Cardiac septum (tissue), 1 donor: ENCODE data around the gene CCDC47. TPM values are rescaled to one million over a fixed set of nuclear protein-coding genes. Genes with fewer than 3 reads are reported as not detected.
A peak's percentile ranks its signal among the peaks of the same experiment; 100 is the strongest.

Experiments used
- DNase-seq: peaks from one replicate; pipeline ENCODE4 v3.0.0-alpha.2; 2020; ENCODE audit warnings: low spot score
- intact Hi-C: fragments of 100-400 bp; cut with DNase I; formaldehyde crosslinking; loops from one replicate; pipeline ENCODE4 v1.14.0; 2022
- total RNA-seq: library from RNA; stranded (reverse); fragmentation: NEBNext Ultra II Directional; extraction: Animal tissue kit (Norgen Biotek cat#: 25700); gene quantifications from one replicate; pipeline ENCODE4 v1.2.1, GENCODE V29; 2021
- donor health status: DM: no; HTN: no; CAD: no.

CCDC47 gene
- total RNA-seq, 1 donor from 2014 or later: 78.7 TPM

GRCh38 chr17:63786117-63786516 lies 12.7 kb upstream of the CCDC47 start:
- DNase-seq: no peak
- intact Hi-C loops: no loop called here

GRCh38 chr17:63785556-63785955 lies 12.2 kb upstream of the CCDC47 start:
- intact Hi-C loops: no loop called here
- DNase-seq: no peak

DNA sequence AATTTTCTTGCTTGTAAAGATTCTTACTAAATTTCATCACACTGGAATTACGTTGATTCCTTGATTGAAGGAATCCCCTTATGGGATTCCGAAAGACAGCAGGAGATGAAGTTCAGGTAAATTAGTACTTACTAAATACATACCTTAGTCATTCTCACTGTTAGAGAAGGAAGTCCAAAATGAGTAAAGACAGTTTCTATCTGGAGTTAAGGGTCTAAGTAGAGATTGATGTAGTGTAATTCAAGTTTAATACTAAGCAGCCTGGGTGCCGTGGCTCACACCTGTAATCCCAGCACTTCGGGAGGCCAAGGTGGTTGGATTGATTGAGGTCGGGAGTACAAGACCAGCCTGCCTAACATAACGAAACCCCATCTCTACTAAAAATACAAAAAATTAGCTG lies 10.1 kb upstream of the CCDC47 start:
- DNase-seq: no peak
- intact Hi-C loops: no loop called here

DNA sequence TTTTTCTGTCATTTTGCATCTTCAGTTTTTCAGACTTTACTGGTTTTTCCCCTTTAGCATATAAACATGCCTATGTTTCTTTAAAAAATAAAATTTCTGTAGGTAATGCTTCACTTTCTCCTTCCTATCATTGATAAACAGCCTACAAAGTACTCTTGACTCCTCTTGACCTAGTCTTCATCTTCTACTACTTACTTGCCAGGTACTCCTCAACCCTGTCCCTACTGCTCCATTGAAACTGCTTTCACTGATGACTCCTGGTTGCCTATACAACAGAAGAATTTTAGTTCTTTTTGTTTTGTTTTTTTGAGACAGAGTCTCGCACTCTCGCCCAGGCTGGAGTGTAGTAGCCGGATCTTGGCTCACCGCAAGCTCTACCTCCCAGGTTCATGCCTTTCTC lies 7.5 kb upstream of the CCDC47 start:
- DNase-seq: no peak
- intact Hi-C loops: no loop called here

- intact Hi-C loops: no loop called here
- DNase-seq: no peak
These were observed 7.1 kb upstream of the CCDC47 start for GRCh38 chr17:63780507-63780906.

DNA sequence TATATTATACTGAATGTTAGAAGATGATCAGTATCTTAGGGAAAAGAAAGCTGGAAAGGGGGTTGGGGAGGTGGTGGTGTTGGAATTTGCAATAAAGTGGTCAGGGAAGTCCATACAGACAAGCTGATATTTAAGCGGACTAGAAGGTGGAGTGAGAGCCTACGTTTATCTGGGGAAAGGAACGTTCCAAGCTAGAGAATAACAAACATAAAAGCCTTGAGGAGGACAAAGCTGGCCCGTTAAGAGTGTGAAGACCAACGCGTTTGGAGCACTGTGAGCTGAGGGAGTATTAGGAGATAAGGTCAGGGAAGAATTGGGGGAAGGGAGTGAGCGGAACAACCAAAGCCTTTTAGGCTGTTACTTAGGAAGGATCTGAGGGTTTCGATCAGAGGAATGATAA lies 2.0 kb upstream of the CCDC47 start:
- intact Hi-C loops: loop anchor here (2.0 kb wide), 1 partner anchor 51 kb away; the partner anchor contains the start of genes FTSJ3 and PSMC5
- no peak for DNase-seq

DNA sequence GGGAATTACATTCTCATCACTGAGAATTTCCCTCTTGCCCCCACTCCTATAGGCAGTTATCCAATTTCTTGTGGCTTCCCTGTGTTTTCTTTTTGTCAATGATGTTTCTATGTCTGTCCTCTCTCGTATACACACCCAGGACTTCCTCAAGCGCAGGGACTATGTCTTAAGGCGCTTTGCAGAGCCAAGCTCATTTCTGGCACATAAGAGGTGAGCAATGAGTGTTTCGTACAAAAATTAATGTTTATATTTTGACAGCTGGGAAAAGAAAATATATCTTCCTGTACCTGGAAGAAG lies 1.5 kb upstream of the CCDC47 start:
- no peak for DNase-seq
- intact Hi-C loops: loop anchor here (2.0 to 5.0 kb wide), 2 partner anchors 52 to 153 kb away; partner anchors contain the start of genes FTSJ3, MAP3K3 and PSMC5

DNA sequence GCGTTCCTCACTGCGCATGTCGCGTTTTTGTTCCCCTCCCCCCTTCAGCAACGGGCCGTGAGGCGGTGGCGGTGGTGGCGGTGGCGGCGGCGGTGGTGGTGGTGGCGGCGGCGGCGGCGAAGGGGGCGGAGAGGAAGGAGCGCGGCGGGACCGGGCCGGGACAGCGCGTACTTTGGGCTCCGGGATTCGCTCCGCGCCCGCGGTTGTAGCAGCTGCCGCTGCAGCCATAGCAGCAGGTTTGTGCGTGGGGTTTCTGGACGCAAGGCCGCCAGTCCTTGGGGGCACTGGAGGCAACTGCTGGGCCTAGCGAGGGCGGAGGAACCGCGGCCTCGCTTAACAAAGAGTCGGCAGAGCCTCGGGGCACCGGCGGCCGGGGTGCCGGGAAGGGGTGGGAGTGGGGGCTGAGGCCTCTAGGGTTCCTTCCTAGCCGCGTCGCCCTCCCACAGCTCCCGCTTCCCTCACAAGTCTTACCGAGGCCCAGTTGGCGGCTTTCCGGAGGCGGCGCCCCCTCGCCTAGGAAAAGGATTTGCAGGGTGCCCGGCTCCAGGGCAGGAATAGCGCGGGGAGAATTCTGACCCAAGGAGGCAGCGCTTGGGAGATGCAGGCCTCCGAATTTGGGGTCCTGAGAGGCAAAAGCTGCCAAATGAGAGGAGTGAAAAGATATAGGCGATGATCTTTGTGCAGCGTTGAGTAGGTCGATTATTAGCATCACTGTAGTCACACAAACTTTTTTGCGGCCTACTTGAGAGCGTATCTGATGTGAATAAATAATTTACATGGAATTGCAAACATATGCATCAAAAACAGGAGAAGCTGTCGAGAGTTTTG lies 958 bp upstream of the CCDC47 start, which contains the start of gene DDX42:
DDX42 (plus strand) TSS at position 30 of the 828 bp plus-strand sequence. CDS start 12,880 bp downstream, outside the sequence.
- intact Hi-C loops: loop anchor here (2.0 to 5.0 kb wide), 2 partner anchors 52 to 152 kb away; partner anchors contain the start of genes FTSJ3, MAP3K3 and PSMC5
- peak; percentile 96 for DNase-seq

GRCh38 chr17:63772801-63773271 lies 561 bp downstream of the CCDC47 start:
- DNase-seq: no peak
- intact Hi-C loops: loop anchor here (1.0 to 5.0 kb wide), 2 partner anchors 32 to 151 kb away; partner anchors contain the start of genes MAP3K3 and STRADA

GRCh38 chr17:63768433-63768832 lies 5.0 kb downstream of the CCDC47 start:
- intact Hi-C loops: no loop called here
- no peak for DNase-seq

GRCh38 chr17:63766754-63767153 lies 6.6 kb downstream of the CCDC47 start:
- no peak for DNase-seq
- intact Hi-C loops: no loop called here

GRCh38 chr17:63764716-63765115 lies 8.7 kb downstream of the CCDC47 start:
- DNase-seq: no peak
- intact Hi-C loops: no loop called here

DNA sequence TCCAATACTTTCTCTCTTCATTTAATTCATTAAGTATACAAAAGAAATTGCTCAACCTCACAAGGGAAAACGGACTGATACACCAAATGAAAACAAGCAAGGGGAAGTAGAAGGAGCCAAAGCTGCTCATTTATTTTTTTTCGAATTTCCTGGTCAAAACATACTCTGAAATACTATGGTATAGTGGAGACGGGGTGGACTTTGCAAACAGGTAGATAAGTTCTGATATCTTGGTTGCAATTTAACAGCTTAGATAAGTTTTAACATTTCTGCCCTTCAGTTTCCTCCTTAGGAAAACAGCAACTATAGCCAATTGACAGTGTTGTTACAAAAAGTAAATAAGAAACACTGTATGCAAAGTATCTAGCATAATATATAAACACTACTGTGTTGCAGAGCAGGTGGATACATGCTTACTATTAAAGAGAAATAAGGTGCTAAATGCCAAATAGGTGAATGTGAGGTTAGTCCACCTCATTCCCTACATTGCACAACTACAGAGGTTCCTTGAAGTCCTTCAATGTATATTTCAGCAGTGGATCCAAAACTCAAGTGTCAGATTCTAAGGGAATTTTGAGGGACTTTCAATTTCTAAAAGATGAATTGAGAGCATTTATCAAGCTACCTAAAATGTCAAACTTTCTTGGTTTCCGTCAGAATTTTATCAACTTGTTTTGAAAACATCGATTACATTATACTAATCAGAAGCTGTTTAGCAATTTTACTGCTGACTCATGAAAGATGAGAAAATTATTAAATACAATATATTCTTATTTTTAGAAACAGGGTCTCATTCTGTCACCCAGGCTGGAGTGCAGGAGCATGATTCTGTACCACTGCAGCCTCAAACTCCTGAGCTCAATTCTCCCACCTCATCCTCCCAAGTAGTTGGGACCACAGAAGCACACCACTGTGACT lies 11.0 kb downstream of the CCDC47 start:
- intact Hi-C loops: no loop called here
- DNase-seq: no peak

GRCh38 chr17:63760771-63761539 lies 12.4 kb downstream of the CCDC47 start:
- no peak for DNase-seq
- intact Hi-C loops: no loop called here

- intact Hi-C loops: no loop called here
- DNase-seq: no peak
These were observed 15.0 kb downstream of the CCDC47 start for GRCh38 chr17:63758428-63758827.

GRCh38 chr17:63754046-63754445 lies 19.4 kb downstream of the CCDC47 start:
- intact Hi-C loops: no loop called here

DNA sequence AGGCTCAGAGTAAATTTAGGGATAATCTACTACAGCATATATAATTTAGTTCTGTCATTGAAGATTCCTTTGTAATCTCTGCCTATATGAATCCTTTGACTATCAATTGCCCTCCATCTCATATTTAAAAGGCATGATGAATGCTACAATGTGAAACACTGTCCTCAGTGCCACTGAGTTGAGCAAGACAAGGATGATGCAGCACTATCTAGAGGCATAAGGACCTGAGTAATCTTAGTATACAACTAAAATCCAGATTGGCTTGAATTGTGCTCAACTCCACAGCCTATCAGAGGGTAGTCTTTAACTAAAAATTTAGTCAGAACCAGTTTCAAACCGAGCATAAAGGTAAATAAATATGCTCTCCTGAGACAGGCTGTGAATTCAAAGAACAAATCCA lies 20.2 kb downstream of the CCDC47 start:
- no peak for DNase-seq
- intact Hi-C loops: no loop called here

More at GRCh38 chr17:63754046-63754445, 19.4 kb downstream of the CCDC47 start:
- DNase-seq: no peak

GRCh38 chr17:63752707-63753106 lies 20.7 kb downstream of the CCDC47 start:
- DNase-seq: no peak
- intact Hi-C loops: no loop called here

DNA sequence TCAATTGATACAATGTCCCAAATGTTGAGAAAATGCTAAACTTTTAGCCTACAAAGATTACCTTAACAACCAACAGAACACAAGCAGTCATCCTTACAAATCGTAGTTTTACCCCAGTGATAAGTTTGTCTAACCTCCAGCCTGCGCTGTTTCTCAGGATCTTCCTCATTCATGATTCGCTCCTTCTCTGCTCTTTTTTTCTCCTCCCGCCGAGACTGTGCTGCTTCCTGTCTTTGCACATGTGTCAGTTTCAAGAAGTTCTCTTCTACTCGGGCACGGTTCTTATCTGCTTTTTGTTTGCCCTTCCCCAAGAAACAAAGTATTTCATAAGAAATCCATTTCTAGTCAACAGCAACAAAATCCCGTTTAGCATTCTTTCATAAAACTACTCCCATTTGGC lies 21.6 kb downstream of the CCDC47 start:
- no peak for DNase-seq
- intact Hi-C loops: no loop called here
